Fibroblast of lung (primary cell): Measurements from ENCODE around the gene URB1. TPM values are rescaled to one million over a fixed set of nuclear protein-coding genes. Genes with fewer than 3 reads are reported as not detected.
A peak's percentile ranks its signal among the peaks of the same experiment; 100 is the strongest.

Experiments used
- DNase-seq, 2 donors: peaks; one replicate each; pipeline versions ENCODE4 v3.0.0 to v3.0.0-alpha.2; 2010; ENCODE audit warnings: low read depth in 2 of 2
- H2AFZ ChIP-seq: 2 replicates; pipeline ENCODE4 v1.5.1; 2012; ENCODE audit warnings: low read length, control low read depth, inconsistent platforms
- H3K27ac ChIP-seq: 2 replicates; pipeline ENCODE4 v1.5.1; 2011; ENCODE audit warnings: low read length, control low read depth; ENCODE audit not compliant: insufficient read depth
- H3K27me3 ChIP-seq: 2 replicates; pipeline ENCODE4 v1.5.1; 2011; ENCODE audit warnings: mild to moderate bottlenecking, low read length; ENCODE audit not compliant: control insufficient read depth, insufficient read depth
- H3K36me3 ChIP-seq: 2 replicates; pipeline ENCODE4 v1.5.1; 2011; ENCODE audit warnings: low read length; ENCODE audit not compliant: control insufficient read depth, insufficient read depth
- H3K4me1 ChIP-seq: 2 replicates; pipeline ENCODE4 v1.5.1; 2011; ENCODE audit warnings: low read length; ENCODE audit not compliant: control insufficient read depth, insufficient read depth; ENCODE audit errors: extremely low read depth
- H3K4me2 ChIP-seq: 2 replicates; pipeline ENCODE4 v1.5.1; 2011; ENCODE audit warnings: low read length, control low read depth; ENCODE audit not compliant: insufficient read depth; ENCODE audit errors: extremely low read depth
- H3K4me3 ChIP-seq, 4 experiments: fragments of 200-600 bp in 1 of 4; sonication (generic) in 1 of 4; replicated peaks in 1 of 4; 2 replicates each; pipeline ENCODE4 v1.5.1; 2011 to 2016; ENCODE audit warnings: low read length in 4 of 4, low read depth in 3 of 4, mild to moderate bottlenecking in 3 of 4, control low read depth in 2 of 4, inconsistent platforms in 1 of 4, mixed read lengths in 1 of 4; ENCODE audit not compliant: insufficient read depth in 1 of 4; ENCODE audit errors: control extremely low read depth in 1 of 4
- H3K79me2 ChIP-seq: 2 replicates; pipeline ENCODE4 v1.5.1; 2012; ENCODE audit warnings: mild to moderate bottlenecking, low read length, inconsistent platforms; ENCODE audit not compliant: control insufficient read depth, insufficient read depth
- H3K9ac ChIP-seq: 2 replicates; pipeline ENCODE4 v1.5.1; 2011; ENCODE audit warnings: mild to moderate bottlenecking, low read length, control low read depth; ENCODE audit not compliant: insufficient read depth
- H3K9me3 ChIP-seq: 2 replicates; pipeline ENCODE4 v1.5.1; 2012; ENCODE audit warnings: low read depth, low read length; ENCODE audit not compliant: control insufficient read depth, insufficient read depth
- H4K20me1 ChIP-seq: 2 replicates; pipeline ENCODE4 v1.5.1; 2011; ENCODE audit warnings: low read length; ENCODE audit not compliant: control insufficient read depth, insufficient read depth; ENCODE audit errors: extremely low read depth
- EZH2 ChIP-seq: IDR thresholded peaks from 2 replicates; pipeline ENCODE4 v1.5.1; 2012; ENCODE audit warnings: low read length, control low read depth, mild to moderate bottlenecking; ENCODE audit errors: missing control alignments
- polyA plus RNA-seq, 2 donors: library from polyadenylated mRNA; depleted of rRNA in 1 of 2; stranded (reverse) in 1 of 2; unstranded in 1 of 2; fragments of >200 nt; gene quantifications; 2 replicates each; pipeline ENCODE4 v1.2.1, GENCODE V29; 2011 to 2012; ENCODE audit warnings: missing spikeins in 1 of 2
- total RNA-seq: library from RNA; depleted of rRNA; stranded (reverse); fragments of >200 nt; gene quantifications from 2 replicates; pipeline ENCODE4 v1.2.1, GENCODE V29; 2014
- TF ChIP-seq, protein P1 (sequence below), 2 donors: IDR thresholded peaks in 1 of 2; conservative IDR thresholded peaks in 1 of 2; 1 replicate in 1 of 2; 2 replicates in 1 of 2; pipeline ENCODE4 v1.5.1; 2011 to 2012; ENCODE audit warnings: low read length in 2 of 2, control low read depth in 1 of 2, inconsistent platforms in 1 of 2, low read depth in 1 of 2, mild to moderate bottlenecking in 1 of 2

Gene URB1
- total and polyA plus RNA-seq, 2 donors (not counting 1 experiment from before 2014, with no cell fraction given), result 4.3 to 17.7 TPM

- DNase-seq, result no peak
- Histone ChIP-seq H3K79me2 (no peaks in the 10 kb centered on the region), H3K36me3 (peaks cover 6% of the 10 kb centered on the region), H4K20me1 (no peaks in the 10 kb centered on the region), H3K4me2 (no peak within 1 kb of the TSS), H3K4me3 (no peak within 1 kb of the TSS), H3K9ac (no peak within 1 kb of the TSS), H3K27ac (no peak within 1 kb of the TSS), H3K9me3 (no peaks in the 10 kb centered on the region), H3K27me3 (no peaks in the 10 kb centered on the region), H2AFZ (no peak within 1 kb of the TSS), H3K4me1 (no peaks in the 10 kb centered on the region)
- TF ChIP-seq, protein P1, sequence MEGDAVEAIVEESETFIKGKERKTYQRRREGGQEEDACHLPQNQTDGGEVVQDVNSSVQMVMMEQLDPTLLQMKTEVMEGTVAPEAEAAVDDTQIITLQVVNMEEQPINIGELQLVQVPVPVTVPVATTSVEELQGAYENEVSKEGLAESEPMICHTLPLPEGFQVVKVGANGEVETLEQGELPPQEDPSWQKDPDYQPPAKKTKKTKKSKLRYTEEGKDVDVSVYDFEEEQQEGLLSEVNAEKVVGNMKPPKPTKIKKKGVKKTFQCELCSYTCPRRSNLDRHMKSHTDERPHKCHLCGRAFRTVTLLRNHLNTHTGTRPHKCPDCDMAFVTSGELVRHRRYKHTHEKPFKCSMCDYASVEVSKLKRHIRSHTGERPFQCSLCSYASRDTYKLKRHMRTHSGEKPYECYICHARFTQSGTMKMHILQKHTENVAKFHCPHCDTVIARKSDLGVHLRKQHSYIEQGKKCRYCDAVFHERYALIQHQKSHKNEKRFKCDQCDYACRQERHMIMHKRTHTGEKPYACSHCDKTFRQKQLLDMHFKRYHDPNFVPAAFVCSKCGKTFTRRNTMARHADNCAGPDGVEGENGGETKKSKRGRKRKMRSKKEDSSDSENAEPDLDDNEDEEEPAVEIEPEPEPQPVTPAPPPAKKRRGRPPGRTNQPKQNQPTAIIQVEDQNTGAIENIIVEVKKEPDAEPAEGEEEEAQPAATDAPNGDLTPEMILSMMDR (conservative IDR thresholded peaks at IDR 0.05 in 1 of 2, IDR thresholded peaks at IDR 0.05 in 1 of 2; ENCODE audit: low read depth in 1 of 2, low read length in 2 of 2), result no peak
Observed at GRCh38 chr21:32298658-32299081, 94.1 kb downstream of the URB1 start, which contains the start of gene MRAP. Gene MRAP, plus strand, starts transcription at chr21:32298855. Its CDS starts 117 bp downstream, at chr21:32298972.

DNA sequence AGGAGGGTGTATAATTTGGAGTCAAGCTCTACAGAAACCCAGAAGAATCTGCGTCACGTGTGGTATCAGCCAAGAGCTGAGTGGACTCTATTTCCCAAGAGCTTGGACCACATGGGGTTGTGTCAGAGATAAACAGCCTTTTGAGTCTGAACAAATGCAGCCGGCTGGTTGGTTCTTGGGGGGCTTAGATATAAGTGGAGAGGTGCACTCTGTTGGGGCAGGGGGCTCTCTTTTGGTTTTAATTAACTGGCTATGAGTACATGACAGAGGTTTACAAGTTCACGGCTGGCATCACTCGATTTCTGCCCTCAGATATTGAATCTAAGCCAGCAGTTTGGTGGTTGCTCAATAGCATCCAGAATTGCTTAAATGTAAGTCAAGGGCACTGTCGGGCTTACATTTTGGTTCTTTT lies 94.7 kb downstream of the URB1 start:
- no peak overlapping the region for H3K9ac ChIP-seq
- no peak for TF ChIP-seq EZH2
- H3K4me1 ChIP-seq, result no peaks in the 10 kb centered on the region
- H3K9me3 ChIP-seq, result no peaks in the 10 kb centered on the region
- peaks cover 6% of the 10 kb centered on the region for H3K36me3 ChIP-seq
- H4K20me1 ChIP-seq, result no peaks in the 10 kb centered on the region
- no peak overlapping the region for H3K4me3 ChIP-seq
- H3K27me3 ChIP-seq, result no peaks in the 10 kb centered on the region
- no peak overlapping the region for H2AFZ ChIP-seq
- no peak overlapping the region for H3K27ac ChIP-seq
- peak in 1 of 2 donors; percentile 81 for DNase-seq
- H3K79me2 ChIP-seq, result no peaks in the 10 kb centered on the region
- H3K4me2 ChIP-seq, result no peak overlapping the region

- H3K9ac ChIP-seq, result no peak overlapping the region
- no peak overlapping the region for H3K4me2 ChIP-seq
- no peak overlapping the region for H3K27ac ChIP-seq
- H3K27me3 ChIP-seq, result no peaks in the 10 kb centered on the region
- H2AFZ ChIP-seq, result no peak overlapping the region
- no peak for DNase-seq
- H3K79me2 ChIP-seq, result no peaks in the 10 kb centered on the region
- no peaks in the 10 kb centered on the region for H3K9me3 ChIP-seq
- TF ChIP-seq EZH2, result no peak
- TF ChIP-seq, protein P1 (conservative IDR thresholded peaks at IDR 0.05 in 1 of 2, IDR thresholded peaks at IDR 0.05 in 1 of 2; ENCODE audit: low read depth in 1 of 2, low read length in 2 of 2), result no peak
- no peak overlapping the region for H3K4me3 ChIP-seq
- H3K4me1 ChIP-seq, result no peaks in the 10 kb centered on the region
- H4K20me1 ChIP-seq, result no peaks in the 10 kb centered on the region
- H3K36me3 ChIP-seq, result peaks cover 6% of the 10 kb centered on the region
Observed at GRCh38 chr21:32297449-32297848, 95.4 kb downstream of the URB1 start.
